DMS53 (cell line): ENCODE data around the gene PPT2.

Experiments used
- DNase-seq: peaks from one replicate; lab custom pipeline; 2025; lab: John Stamatoyannopoulos, UW

The PPT2 gene

DNA sequence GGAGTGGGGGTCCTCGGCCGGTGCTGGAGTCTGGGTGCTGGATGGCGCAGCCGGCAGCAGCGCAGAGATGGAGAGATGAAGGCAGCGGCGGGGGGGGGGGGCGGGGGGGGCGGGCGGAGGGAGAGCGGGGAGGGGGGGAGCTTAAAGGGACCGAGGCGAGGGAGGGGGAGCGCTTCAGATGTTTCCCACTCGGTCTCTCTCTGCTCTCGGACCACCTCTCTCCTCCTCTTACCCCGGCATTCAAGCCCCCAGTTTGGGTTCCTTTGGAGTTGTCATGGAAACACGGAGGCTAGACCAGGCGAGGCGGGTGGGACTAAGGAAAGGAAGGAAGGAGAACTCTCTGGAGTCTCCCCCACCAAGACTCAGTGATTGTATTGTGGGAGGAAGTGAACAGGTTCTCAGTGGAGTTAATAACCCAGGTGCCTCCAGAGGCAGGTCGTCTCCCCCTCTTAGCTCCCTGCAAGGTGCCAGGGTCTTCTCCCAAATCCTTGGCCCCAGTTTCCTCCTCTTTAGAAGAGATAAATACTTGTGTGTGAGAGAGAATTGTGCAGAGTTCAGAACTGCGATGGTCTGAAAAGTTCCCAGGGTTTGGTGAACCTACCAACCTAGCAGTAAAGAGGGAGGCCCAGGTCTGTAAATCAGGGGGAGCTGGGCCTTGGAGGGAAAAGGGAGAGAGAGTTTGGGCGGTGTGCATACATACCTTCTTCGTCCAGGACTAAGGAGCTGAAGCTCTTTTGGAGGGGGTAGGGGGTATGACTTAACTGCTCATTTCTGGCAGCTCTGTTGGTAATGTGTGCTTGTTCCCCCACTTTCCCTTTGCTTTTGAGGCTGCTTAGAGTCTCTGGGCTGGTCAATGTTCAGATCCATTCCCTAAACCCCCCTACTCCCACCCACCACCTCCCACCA lies 1.8 kb upstream of the PPT2 start, which contains the start of gene PRRT1:
Gene PRRT1, minus strand, starts transcription at position 77 of the 906 bp plus-strand sequence. CDS start 112 bp downstream, outside the sequence.
- DNase-seq, result no peak

DNA sequence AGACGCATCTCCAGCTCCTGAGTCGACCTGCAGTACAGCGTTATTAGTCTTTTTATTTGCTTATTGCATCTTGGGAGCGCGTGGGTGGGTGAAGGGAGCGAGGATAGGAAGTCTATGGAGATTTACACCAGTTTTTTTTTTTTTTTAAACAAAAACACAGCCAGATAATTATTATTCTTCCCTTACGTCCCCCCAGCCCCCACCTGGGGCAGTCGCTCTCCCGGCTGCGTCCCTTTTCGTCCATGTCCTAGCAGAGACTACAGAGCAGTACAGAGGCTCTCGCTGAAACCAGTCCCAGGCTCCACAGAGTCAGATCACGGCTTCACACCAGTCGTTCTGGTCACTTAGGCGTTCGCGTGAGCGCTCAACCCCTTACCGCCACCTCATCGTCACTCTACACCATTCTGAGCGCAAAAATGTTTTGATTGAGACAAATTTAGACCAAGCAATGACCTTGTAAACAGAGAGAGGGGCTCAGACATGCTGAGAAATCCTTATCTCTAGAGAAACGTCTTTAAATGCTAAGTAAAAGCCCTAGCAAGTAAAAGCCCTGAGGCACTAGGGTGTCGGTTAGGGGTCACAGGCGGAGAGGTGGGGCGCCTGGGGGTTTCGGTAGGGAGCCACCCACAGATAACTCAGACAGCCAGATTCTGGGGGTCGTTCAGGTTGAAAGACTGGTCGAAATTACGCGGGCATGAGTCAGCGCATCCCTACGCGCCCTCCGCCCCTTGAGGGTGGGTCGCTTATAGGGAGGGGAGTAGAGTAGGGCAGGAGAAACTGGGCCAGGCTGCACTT lies 975 bp upstream of the PPT2 start:
- peak; percentile 31 for DNase-seq

DNA sequence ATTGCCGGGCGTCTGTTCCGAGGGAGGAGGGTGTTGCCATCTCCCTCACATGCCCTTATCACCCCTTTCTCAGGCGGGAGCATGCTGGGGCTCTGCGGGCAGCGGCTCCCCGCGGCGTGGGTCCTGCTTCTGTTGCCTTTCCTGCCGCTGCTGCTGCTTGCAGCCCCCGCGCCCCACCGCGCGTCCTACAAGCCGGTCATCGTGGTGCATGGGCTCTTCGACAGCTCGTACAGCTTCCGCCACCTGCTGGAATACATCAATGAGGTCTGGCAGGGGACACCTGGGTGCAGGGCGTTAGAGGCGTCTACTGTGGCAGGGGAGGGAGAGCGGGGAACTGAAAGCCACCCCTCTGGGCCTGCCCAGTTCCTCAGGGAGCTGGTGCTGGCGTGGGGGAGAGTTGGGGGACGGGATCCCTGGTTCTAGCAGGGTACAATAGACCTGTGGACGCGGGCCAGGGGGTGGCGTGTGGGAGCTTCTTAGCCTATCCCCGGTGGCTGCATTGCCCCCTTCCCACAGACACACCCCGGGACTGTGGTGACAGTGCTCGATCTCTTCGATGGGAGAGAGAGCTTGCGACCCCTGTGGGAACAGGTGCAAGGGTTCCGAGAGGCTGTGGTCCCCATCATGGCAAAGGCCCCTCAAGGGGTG lies 697 bp downstream of the PPT2 start:
- DNase-seq, result peak; percentile 94

DNA sequence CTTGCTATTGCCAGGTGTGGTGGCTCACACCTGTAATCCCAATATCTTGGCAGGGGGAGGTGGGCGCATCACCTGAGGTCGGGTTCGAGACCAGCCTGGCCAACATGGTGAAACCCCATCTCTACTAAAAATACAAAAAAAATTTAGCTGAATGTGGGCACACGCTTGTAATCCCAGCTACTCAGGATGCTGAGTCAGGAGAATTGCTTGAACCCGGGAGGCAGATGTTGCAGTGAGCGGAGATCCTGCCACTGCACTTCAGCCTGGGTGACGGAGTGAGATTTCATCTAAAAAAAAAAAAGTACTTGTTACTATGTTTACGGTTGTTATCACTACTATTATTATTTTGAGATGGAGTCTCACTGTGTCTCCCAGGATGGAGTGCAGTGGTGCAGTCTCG lies 3.0 kb downstream of the PPT2 start:
- DNase-seq, result no peak

DNA sequence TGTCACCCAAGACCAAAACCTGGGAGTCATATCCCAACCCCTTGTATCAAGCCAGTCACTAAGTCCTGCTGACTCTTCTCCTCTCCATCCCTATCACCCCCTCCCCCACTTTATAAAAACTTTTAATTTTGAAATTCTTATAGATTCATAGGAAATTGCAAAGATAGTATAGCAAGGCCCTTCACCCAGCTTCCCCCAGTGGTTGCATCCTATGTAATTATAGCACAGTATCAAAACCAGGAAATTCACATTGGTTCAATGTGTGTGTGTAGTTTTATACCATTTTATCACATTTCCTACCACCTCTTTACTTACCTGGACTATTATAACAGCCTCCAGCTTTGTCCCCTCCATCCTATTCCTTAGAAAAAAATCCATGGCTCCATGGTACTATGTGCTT lies 4.1 kb downstream of the PPT2 start:
- no peak for DNase-seq

DNA sequence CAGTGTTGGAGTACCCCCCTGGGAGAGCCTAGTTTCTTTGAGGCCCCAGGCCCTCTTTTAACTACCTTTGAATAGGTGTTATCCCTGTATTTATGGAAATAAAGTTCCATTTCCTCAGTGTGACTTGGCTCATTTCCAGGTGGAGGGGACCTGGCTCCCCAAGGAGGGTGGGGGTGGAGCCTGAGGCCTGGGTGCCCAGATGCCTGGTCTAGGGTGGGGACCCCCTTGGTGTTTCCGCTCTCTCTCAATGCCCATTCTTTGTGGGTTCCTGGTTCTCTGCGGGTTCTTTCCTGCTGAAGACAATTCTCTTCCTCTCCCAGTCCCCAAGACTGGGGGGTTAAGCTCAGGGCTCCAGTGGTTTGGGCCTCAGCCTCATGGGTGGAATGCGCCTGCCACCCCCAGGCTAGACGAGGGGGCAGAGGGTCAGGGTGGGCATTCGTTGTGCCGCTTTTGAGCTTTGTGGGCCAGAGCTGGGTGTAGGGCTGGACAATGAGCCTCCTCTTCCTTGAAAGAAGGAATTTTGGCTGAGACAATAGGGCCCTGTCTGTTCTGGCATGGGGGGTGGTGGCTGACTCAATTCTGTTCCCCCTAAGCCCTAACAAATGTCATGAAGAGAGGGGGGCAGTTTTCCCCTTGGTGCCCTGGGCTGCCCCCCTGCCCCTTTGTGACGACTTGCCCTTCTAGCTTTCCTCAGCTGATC lies 9.8 kb downstream of the PPT2 start:
- no peak for DNase-seq

DNA sequence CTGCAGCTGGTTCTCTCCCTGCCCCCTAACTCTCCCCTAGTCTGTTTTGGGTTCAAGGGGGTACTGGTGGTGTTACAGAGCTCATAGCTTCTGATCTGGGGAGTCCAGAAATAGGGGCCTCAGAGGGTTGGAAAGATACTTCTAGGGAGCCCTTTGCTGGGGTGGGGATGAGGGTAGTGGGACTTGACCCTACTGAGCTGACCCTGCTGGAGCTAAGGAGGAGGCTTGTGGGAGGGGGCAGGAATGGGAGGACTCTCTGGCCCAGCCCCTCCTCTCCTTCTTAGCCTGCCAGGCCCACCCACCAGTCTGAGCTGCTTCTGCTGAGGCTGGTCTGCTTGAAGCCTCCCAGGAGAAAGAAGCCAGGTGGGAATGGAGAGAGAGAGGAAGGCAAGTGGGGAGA lies 10.4 kb downstream of the PPT2 start, which contains the start of gene EGFL8:
Gene EGFL8, plus strand, starts transcription at position 301 of the 400 bp plus-strand sequence. CDS start 1,571 bp downstream, outside the sequence.
- no peak for DNase-seq

DNA sequence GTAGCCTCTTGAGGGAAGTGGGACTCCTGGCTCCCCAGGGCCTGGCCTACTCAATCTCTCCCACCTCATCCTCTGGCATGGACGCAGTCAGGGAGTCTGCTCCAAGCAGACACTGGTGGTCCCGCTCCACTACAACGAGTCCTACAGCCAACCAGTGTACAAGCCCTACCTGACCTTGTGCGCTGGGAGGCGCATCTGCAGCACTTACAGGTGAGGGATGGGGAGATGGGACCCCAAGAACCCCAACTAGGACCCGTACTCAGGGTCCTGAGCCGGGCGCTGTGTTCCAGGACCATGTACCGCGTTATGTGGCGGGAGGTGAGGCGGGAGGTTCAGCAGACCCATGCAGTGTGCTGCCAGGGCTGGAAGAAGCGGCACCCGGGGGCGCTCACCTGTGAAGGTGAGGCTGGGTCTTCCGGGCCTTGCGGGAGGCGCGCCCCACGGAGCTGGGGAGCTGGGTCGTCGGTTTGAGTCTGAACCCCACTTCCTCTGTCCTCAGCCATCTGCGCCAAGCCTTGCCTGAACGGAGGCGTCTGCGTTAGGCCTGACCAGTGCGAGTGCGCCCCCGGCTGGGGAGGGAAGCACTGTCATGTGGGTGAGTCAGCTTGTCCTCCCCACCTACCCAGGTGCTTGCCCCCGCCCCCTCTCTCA lies 12.6 kb downstream of the PPT2 start:
- peak; percentile 89 for DNase-seq

DNA sequence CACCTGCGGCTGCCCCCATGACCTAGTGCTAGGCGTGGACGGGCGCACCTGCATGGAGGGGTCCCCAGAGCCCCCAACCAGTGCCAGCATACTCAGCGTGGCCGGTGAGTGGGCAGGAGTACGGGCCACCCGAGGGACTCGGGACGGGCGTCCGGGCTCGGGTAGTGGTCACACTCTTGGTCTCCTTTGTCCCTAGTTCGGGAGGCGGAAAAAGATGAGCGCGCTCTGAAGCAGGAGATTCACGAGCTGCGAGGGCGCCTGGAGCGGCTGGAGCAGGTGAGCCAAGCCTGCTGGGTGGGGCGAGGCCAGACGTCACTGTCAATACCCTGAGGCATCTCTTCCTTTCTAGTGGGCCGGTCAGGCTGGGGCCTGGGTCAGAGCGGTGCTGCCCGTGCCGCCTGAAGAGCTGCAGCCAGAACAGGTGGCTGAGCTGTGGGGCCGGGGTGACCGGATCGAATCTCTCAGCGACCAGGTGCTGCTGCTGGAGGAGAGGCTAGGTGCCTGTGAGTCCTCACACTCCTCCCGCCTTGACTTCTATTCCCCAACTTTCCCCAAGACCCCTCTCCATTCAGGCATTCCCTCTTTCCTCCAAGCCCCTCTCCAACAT lies 13.3 kb downstream of the PPT2 start:
- DNase-seq, result peak; percentile 88

DNA sequence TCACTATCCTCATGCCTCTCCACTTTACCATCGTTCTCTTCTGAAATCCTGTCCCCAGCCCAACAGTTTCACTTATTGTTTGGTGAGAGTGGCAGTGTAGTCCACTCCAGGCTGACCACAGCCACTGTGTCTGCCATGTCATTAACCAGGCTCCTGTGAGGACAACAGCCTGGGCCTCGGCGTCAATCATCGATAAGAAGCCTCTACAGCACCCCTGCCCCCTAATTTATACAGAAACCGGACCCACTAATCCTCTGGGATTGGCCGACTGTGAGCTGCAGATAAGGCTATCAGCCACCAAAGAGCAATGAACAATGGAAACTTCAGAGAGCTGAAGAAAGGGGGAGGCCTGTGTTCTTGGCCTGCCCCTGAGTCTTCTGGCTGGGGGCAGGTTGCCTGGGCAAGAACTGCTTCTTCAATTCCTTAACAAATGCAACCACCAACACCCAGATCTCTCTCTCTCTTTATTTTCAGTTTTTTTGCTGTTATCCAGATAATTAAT lies 13.9 kb downstream of the PPT2 start:
- DNase-seq, result no peak

DNA sequence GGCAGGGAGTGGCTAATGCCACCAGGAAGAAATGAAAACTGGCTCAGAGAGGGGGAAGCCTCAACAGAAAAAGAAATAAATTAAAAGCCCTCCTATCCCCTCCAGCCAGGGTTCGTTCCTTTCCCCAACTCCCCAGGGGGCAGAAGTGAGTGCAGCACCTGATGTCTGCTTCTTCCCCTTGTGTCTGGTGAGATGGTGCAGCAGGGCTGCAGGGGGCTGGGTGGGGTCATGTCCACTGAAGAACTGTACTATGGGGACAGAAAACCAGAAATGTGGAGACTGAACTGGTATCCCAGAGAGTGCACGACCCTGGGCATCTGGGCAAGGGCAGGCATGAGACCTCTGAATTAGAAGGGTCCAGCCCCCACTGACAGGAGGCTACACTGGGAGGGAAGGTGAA lies 14.4 kb downstream of the PPT2 start:
- no peak for DNase-seq

DNA sequence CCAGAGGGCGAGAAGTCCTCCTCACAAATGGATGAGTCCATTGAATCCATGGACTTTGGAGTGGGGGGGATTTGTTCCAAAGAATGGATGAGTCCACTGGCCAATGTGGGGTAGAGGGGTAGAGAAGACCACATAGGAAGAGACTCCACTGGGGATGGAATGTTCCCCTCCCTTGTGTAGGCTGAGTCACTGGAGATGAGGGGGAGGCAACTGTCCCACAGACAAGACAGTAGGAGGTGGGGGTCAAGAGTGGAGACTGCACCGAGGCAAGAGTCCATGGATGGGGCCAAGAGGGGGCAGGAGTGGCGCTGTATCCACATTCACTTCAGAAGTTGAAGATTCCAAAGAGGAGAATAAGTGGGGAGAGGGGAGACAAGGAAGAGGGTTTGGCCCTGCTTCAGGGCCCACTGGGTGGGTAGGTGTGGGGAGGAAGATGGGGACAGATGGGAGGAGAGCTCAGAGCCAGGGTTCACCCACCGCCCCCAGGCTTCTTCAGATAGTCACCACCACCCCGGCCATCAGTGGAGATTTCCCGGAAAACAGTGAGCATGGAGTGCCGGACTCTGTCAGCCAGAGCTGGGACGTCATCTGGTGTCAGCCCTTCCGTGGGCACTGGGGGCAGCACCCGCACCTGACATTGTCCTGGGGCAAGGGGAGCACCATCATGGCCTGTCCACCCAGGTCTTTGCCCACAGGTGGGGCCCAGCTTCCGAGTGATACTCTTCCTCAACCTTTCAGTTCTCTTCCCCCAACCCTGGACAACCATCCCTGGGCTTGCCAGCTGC lies 15.1 kb downstream of the PPT2 start:
- no peak for DNase-seq

DNA sequence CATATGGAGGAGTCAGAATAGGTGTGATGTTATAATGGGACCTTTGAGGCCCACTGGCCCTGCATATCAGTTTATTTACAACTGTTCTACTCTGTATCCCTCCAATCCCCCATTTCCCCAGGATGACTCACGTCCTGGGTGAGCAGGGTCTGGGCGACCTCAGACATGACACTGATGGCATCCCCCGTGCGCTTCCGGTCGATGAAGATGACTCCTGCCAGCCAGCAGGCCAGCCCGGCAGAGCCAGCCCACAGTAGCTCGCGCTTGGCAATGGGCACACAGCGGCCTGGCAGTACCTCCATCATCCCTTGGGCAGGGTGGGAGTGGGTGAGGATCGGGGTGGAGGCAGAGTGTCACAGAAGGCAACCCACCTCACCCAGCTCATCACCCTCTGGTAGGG lies 16.4 kb downstream of the PPT2 start:
- no peak for DNase-seq

DNA sequence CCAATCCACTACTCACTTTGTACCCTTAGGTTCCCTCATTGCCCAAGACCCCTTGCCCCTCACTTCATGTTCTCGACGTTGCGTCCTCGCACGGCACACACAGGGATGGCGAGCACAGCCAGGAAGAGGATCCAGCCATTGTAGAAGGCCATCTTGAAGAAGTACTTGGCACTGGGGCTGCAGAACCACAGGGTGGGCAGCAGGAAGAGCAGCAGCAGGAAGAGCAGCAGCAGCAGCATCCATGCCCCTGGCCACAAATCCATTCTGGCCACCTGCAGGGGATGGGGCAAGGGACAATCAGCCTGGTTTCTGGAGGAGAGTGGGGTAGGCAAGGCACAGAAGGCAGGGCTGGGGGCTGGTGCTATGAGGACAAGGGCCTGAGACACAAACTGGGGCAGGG lies 17.3 kb downstream of the PPT2 start:
- DNase-seq, result no peak

DNA sequence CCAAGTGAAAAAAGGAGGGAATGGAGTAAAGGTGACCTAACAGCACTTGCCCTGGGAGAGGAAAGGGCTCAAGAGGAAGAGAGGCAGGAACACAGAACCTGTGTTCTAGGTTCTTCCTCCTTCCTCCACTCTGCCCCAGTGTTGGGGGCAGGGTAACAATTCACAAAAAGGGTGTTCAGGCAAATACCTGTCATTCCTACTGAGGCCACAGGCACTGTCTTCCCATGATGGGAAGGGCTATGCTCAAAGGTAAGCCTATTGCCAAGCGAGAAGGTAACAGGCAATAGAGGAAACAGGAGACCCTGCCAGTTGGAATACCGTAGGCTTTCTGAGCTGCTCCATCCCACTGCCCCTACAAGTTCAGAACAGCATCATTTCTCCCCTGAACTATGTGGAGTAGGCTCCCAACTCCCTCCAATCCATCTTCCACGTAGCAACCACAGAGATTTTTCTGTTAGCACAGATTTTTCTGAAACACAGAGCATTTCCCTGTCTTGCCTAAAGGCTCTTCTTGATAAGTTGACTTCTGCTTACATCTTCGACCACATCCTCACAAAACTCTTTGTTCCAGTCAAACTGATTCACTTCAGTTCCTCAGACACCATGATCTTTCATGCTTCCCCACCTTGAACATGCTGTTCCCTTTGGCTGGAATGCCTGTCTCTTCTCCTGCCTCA lies 19.2 kb downstream of the PPT2 start:
- DNase-seq, result no peak

DNA sequence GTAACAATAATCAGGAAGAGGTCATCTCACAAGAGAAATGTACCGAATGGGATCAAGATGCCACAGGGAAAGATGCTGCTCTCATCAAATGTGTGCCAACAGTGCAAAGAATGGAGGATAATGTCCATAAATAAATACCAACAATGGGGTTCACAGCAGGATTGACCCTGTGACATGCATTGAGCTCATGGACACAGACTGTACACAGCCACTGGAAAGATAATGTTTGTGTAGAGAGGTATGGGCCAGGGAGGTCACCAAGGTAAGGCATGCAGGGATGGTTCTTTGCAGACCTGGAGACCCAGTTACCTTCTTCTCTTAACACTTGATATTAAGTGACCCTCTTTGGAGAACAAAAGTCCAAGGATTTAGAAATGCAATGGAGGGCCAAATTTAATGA lies 20.5 kb downstream of the PPT2 start:
- no peak for DNase-seq

DNA sequence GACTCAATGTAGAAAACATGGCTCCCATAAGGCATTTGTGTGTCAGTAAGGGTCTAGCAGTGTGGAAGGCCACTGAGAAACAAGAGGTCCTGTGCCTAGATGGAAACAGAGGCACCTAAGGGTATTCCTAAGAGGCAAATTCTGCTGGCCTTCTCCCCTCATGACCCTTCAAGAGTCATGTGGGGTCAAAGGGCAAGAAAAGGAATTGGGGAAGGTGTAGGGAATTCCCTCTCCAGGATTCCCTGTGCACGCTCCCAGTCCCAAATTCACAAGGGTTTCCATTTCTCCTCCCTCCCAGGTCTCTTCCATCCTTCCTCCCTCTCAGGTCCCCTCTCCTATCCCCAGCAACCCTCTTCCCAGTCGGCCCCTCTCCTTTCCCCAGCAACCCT lies 21.4 kb downstream of the PPT2 start:
- DNase-seq, result no peak

DNA sequence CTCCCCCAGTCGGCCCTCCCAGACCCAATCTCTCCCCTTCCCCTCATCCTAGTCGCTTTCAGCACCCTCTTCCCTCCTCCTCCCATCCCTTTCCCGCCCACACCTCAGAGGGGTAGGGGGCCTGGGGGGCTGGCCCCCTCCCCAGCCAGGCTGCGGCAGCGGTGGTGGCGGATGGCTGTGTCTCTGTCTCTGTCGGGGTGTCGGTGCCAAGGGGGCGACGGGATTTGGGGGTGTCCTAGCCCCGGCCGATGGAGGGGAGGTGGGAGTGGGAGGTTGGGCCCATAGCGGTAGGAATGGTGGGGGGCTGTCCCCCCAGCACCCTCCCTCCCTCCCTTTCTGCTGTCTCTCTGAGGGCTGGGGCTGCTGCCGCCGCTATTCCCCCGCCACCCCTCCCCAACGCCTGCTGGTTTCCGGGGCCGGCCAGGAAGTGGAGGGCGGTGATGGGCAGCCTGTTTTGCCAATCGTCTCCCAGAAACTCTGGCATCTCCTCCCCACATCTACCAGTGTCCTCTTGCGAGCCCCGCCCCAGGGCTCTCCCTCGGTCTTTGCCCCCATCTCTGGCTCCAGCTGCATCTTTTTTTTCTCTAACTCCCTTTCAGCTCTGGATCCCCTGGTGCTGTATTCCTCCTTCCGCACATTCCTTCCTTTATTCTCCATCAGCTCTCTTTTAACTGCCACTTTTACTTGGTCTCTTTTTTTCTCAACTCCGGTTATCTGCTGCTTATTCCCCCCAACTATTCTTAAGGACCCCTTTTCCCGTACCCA lies 22.0 kb downstream of the PPT2 start, which contains the start of gene AGPAT1:
Gene AGPAT1, minus strand, starts transcription at position 374 of the 765 bp plus-strand sequence. CDS start 4,588 bp downstream, outside the sequence.
- peak; percentile 98 for DNase-seq
